GM19438 (cell line): ENCODE data around the gene MMEL1.
"Not testable (repeated sequence)": the region's sequence is repeated elsewhere in the genome, so short reads cannot be mapped to it uniquely, and the experiment has no call there.

Experiments used
- ATAC-seq: cut with Tn5 transposase; IDR thresholded peaks from one replicate; pipeline ENCODE4 v1.9.1; 2021; ENCODE audit warnings: low read depth; ENCODE audit not compliant: unreplicated experiment

The MMEL1 gene

GRCh38 chr1:2628933-2629626 is 3.7 kb downstream of the MMEL1 start:
- ATAC-seq = no peak

- ATAC-seq = no peak
Observed at GRCh38 chr1:2628191-2628932, 4.5 kb downstream of the MMEL1 start.

GRCh38 chr1:2627746-2628145 is 5.1 kb downstream of the MMEL1 start:
- no peak for ATAC-seq

- ATAC-seq = not testable (repeated sequence)
Observed at GRCh38 chr1:2625748-2626147, 7.1 kb downstream of the MMEL1 start.

- ATAC-seq = no peak
Observed at GRCh38 chr1:2625311-2625710, 7.5 kb downstream of the MMEL1 start.

GRCh38 chr1:2624735-2625300 is 8.0 kb downstream of the MMEL1 start:
- ATAC-seq = no peak

- ATAC-seq = no peak
Observed at GRCh38 chr1:2623571-2624337, 9.1 kb downstream of the MMEL1 start.

- ATAC-seq = no peak
Observed at GRCh38 chr1:2617971-2618470, 14.8 kb downstream of the MMEL1 start.

- no peak for ATAC-seq
Observed at GRCh38 chr1:2614145-2614544, 18.7 kb downstream of the MMEL1 start.

GRCh38 chr1:2612591-2613365 is 20.0 kb downstream of the MMEL1 start:
- ATAC-seq = no peak

GRCh38 chr1:2611621-2612437 is 21.0 kb downstream of the MMEL1 start:
- ATAC-seq = no peak

- no peak for ATAC-seq
Observed at GRCh38 chr1:2611031-2611501, 21.8 kb downstream of the MMEL1 start.

GRCh38 chr1:2610036-2610959 is 22.5 kb downstream of the MMEL1 start:
- no peak for ATAC-seq

- no peak for ATAC-seq
Observed at GRCh38 chr1:2609319-2610035, 23.3 kb downstream of the MMEL1 start.

GRCh38 chr1:2607641-2608091 is 25.1 kb downstream of the MMEL1 start:
- ATAC-seq = no peak

- no peak for ATAC-seq
Observed at GRCh38 chr1:2606881-2607621, 25.8 kb downstream of the MMEL1 start.

GRCh38 chr1:2606396-2606880 is 26.4 kb downstream of the MMEL1 start:
- no peak for ATAC-seq
